A549 (cell line): ENCODE results near the gene PRR22.
A peak's percentile ranks its signal among the peaks of the same experiment; 100 is the strongest.

Experiments
- BHLHE40 ChIP-seq: IDR thresholded peaks from 2 replicates; pipeline ENCODE4 v1.6.1; 2012; ENCODE audit warnings: low read depth, low read length, inconsistent platforms
- EP300 ChIP-seq, 2 experiments: fragments of >200 bp; sonication (Bioruptor Twin); formaldehyde crosslinking; IDR thresholded peaks; 2 replicates in 1 of 2; 3 replicates in 1 of 2; pipeline ENCODE4 v1.6.1; 2016 to 2017
- POLR2A ChIP-seq: IDR thresholded peaks from 2 replicates; pipeline ENCODE4 v1.6.1; 2012; ENCODE audit warnings: mild to moderate bottlenecking, low read length
- TF ChIP-seq, protein P1 (sequence below): fragments of 450-650 bp; IDR thresholded peaks from 2 replicates; pipeline ENCODE4 v1.6.1; 2014; ENCODE audit warnings: antibody characterized with exemption
- TF ChIP-seq, protein P2 (sequence below): fragments of >200 bp; sonication (Bioruptor Twin); formaldehyde crosslinking; IDR thresholded peaks from 3 replicates; pipeline ENCODE4 v1.5.1; 2016

DNA sequence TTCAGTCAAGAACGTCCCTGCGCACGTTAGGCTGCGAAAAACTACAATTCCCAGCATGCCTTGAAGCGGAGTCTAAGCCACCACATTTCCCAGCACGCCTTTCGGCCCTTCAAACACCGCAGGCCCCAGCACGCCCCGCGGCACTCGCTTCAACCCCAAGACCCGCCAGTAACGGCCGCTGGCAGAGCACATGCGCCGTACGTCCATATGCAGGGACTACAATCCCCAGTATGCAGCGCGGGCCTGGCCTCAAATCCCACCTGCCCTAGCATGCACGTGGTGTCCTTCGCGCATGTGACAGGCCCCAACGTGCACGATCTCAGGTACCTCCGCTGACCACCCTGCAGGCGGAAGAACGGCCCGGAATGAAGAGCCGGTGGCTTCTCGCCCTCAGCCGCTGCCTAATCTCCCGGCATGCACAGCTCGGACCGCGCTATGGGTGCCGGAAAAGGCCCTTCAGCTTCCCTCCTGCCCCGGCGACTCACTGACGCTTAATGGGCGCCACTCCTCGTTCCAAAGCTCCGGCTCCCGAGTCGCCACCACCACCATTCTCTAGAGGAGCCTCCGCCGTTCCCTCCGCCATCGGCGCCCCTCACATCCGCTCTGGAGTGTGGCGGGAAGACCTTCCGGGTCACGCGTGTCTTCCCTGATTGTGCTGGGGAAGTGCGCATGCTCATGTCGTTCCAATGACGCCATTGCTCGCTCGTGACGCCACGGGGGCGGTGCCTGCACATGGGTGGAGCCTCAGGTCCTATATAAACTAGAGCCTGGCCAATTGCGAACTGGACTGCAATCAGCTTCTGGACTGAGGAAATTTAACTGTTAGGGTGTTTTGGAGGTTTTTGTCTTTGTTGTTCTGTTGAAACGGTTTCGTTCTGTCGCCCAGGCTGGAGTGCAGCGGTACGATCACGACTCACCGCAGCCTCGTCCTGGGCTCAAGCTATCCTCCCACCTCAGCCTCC is 6.3 kb upstream of the PRR22 start, which contains the start of gene DUS3L:
- TF ChIP-seq POLR2A, result peak; percentile 44
- TF ChIP-seq EP300 (IDR thresholded peaks at IDR 0.05), result no peak
- TF ChIP-seq, protein P1, sequence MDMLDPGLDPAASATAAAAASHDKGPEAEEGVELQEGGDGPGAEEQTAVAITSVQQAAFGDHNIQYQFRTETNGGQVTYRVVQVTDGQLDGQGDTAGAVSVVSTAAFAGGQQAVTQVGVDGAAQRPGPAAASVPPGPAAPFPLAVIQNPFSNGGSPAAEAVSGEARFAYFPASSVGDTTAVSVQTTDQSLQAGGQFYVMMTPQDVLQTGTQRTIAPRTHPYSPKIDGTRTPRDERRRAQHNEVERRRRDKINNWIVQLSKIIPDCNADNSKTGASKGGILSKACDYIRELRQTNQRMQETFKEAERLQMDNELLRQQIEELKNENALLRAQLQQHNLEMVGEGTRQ, result peak; percentile 96
- TF ChIP-seq, protein P2, sequence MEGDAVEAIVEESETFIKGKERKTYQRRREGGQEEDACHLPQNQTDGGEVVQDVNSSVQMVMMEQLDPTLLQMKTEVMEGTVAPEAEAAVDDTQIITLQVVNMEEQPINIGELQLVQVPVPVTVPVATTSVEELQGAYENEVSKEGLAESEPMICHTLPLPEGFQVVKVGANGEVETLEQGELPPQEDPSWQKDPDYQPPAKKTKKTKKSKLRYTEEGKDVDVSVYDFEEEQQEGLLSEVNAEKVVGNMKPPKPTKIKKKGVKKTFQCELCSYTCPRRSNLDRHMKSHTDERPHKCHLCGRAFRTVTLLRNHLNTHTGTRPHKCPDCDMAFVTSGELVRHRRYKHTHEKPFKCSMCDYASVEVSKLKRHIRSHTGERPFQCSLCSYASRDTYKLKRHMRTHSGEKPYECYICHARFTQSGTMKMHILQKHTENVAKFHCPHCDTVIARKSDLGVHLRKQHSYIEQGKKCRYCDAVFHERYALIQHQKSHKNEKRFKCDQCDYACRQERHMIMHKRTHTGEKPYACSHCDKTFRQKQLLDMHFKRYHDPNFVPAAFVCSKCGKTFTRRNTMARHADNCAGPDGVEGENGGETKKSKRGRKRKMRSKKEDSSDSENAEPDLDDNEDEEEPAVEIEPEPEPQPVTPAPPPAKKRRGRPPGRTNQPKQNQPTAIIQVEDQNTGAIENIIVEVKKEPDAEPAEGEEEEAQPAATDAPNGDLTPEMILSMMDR, result no peak
- no peak for TF ChIP-seq BHLHE40
